HG02610 (cell line): ENCODE results near the gene AGAP2.
"Not testable (repeated sequence)": the region's sequence is repeated elsewhere in the genome, so short reads cannot be mapped to it uniquely, and the experiment has no call there.

Source experiments
- ATAC-seq: cut with Tn5 transposase; IDR thresholded peaks from one replicate; pipeline ENCODE4 v1.9.1; 2021; ENCODE audit warnings: mild to moderate bottlenecking, moderate library complexity; ENCODE audit not compliant: unreplicated experiment

AGAP2 gene

GRCh38 chr12:57707250-57707649 lies 31.3 kb downstream of the AGAP2 start:
- no peak for ATAC-seq

GRCh38 chr12:57700317-57700716 lies 38.2 kb downstream of the AGAP2 start:
- no peak for ATAC-seq

- ATAC-seq: no peak
Measured at GRCh38 chr12:57698414-57698813, 40.1 kb downstream of the AGAP2 start.

GRCh38 chr12:57697076-57697475 lies 41.5 kb downstream of the AGAP2 start:
- no peak for ATAC-seq

GRCh38 chr12:57695770-57696432 lies 42.6 kb downstream of the AGAP2 start:
- no peak for ATAC-seq

GRCh38 chr12:57694459-57695019 lies 44.0 kb downstream of the AGAP2 start:
- no peak for ATAC-seq

- peak; percentile 98 for ATAC-seq
Measured at GRCh38 chr12:57693659-57694458, 44.7 kb downstream of the AGAP2 start, which contains the start of gene OS9. TSS of gene OS9 (plus strand) at chr12:57694132. CDS start at chr12:57694162, 30 bp downstream.

- ATAC-seq: no peak
Measured at GRCh38 chr12:57693317-57693658, 45.3 kb downstream of the AGAP2 start.

- no peak for ATAC-seq
Measured at GRCh38 chr12:57692500-57692899, 46.0 kb downstream of the AGAP2 start.

GRCh38 chr12:57688931-57689330 lies 49.6 kb downstream of the AGAP2 start:
- ATAC-seq: no peak

GRCh38 chr12:57687862-57688261 lies 50.7 kb downstream of the AGAP2 start:
- ATAC-seq: no peak

- no peak for ATAC-seq
Measured at GRCh38 chr12:57679697-57680096, 58.8 kb downstream of the AGAP2 start.

GRCh38 chr12:57677947-57678346 lies 60.6 kb downstream of the AGAP2 start:
- not testable (repeated sequence) for ATAC-seq

GRCh38 chr12:57674691-57675090 lies 63.9 kb downstream of the AGAP2 start:
- no peak for ATAC-seq
